ENCODE results near the gene ST6GAL2. TPM values are rescaled to one million over a fixed set of nuclear protein-coding genes. Genes with fewer than 3 reads are reported as not detected.

ST6GAL2 gene
- total RNA-seq, 2 experiments from 2014 or later, result not detected

DNA sequence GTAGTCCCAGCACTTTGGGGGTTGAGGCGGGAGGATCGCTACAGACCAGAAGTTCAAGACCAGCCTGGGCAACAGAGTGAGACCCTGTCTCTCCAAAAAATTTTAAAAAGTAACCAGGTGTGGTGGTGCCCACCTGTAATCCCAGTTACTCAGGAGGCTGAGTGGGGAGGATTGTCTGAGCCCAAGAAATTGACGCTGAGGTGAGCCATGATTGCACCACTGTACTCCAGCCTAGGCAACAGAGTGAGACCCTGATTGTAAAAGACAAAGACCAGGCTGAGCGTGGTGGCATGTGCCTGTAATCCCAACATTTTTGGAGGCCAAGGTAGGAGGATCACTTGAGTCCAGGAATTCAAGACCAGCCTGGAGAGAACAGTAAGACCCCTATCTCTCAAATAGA, 7.8 kb downstream of the ST6GAL2 start:
- no peaks in the 10 kb centered on the region for H3K27me3 Mint-ChIP-seq
- no peak for ATAC-seq
- no peaks in the 10 kb centered on the region for H3K4me1 Mint-ChIP-seq
- DNase-seq, result no peak
- H3K36me3 Mint-ChIP-seq, result no peaks in the 10 kb centered on the region
- H3K4me3 Mint-ChIP-seq, result no peak overlapping the region
- CTCF ChIA-PET, result no interaction called here
- no peaks in the 10 kb centered on the region for H3K9me3 Mint-ChIP-seq (ENCODE audit: low read depth)
- H3K27ac Mint-ChIP-seq, result no peak overlapping the region

- no peaks in the 10 kb centered on the region for H3K27me3 Mint-ChIP-seq
- H3K4me3 Mint-ChIP-seq, result no peak overlapping the region
- no peak for ATAC-seq
- no peaks in the 10 kb centered on the region for H3K9me3 Mint-ChIP-seq (ENCODE audit: low read depth)
- CTCF ChIA-PET, result no interaction called here
- DNase-seq, result no peak
- no peaks in the 10 kb centered on the region for H3K4me1 Mint-ChIP-seq
- no peaks in the 10 kb centered on the region for H3K36me3 Mint-ChIP-seq
- H3K27ac Mint-ChIP-seq, result no peak overlapping the region
These were observed 9.3 kb downstream of the ST6GAL2 start for GRCh38 chr2:106876699-106877098.

DNA sequence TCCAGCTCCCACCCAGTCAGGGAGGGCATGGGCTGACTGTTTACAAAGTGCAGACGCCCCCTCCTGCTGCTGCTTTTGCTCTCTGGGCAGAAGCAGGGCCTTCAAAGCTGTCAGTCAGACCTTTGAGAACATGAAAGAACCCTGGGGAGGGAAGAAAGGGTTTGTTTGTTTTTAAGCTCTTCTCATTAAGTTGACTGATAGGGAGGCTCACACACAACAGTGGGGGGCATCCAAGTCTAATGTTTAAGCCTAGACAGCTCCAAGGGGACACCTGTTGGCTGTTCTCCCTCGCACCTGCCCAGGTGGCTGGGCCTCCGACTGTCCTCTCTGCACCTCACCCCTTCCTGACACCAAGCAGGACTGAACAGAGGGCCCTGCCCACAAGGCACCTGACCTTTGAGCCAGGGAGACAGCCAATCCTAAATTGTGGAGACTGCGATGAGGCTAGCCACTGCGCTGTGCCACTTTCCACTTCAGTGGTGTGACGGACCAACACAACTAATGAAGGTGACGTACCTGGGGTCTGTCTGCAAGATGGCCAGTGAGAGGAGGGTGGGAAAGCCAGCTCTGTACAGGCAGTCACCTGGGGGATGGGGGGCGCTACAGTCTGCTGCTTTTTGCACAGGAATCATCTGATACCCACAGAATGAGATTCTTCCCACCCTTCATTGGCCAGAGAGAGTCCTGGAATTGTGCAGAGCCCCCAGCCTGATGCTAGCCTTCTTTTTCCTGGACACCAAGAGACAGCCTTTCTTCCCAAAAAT, 16.3 kb downstream of the ST6GAL2 start:
- DNase-seq (no peak), ATAC-seq (no peak)
- Mint-ChIP-seq H3K27me3 (no peaks in the 10 kb centered on the region), H3K4me1 (no peaks in the 10 kb centered on the region), H3K27ac (no peak overlapping the region), H3K36me3 (no peaks in the 10 kb centered on the region), H3K9me3 (ENCODE audit: low read depth) (no peaks in the 10 kb centered on the region), H3K4me3 (no peak overlapping the region)
- CTCF ChIA-PET, result no interaction called here

DNA sequence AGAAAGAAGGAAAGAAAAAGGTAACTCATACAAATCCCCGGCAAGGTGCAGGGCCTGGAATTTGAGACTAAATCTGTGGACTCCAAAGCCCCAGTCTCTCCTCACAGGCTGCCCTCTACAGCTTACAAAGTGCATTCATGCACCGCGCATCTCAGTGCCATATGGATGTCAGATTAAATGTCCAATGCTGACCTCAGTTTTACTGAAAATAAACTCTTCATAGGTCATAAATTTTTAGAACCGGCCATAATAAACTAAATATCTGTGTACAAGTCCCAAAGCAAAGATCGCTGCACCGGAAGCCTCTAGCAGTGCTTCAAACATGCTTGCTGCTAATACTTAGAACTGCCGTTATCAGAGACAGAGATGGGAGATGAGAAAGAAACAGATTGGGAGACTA, 17.7 kb downstream of the ST6GAL2 start:
- no peaks in the 10 kb centered on the region for H3K9me3 Mint-ChIP-seq (ENCODE audit: low read depth)
- ATAC-seq (no peak), DNase-seq (no peak)
- H3K27ac Mint-ChIP-seq, result no peak overlapping the region
- CTCF ChIA-PET, result no interaction called here
- no peaks in the 10 kb centered on the region for H3K36me3 Mint-ChIP-seq
- H3K27me3 Mint-ChIP-seq, result no peaks in the 10 kb centered on the region
- H3K4me1 Mint-ChIP-seq, result no peaks in the 10 kb centered on the region
- H3K4me3 Mint-ChIP-seq, result no peak overlapping the region

DNA sequence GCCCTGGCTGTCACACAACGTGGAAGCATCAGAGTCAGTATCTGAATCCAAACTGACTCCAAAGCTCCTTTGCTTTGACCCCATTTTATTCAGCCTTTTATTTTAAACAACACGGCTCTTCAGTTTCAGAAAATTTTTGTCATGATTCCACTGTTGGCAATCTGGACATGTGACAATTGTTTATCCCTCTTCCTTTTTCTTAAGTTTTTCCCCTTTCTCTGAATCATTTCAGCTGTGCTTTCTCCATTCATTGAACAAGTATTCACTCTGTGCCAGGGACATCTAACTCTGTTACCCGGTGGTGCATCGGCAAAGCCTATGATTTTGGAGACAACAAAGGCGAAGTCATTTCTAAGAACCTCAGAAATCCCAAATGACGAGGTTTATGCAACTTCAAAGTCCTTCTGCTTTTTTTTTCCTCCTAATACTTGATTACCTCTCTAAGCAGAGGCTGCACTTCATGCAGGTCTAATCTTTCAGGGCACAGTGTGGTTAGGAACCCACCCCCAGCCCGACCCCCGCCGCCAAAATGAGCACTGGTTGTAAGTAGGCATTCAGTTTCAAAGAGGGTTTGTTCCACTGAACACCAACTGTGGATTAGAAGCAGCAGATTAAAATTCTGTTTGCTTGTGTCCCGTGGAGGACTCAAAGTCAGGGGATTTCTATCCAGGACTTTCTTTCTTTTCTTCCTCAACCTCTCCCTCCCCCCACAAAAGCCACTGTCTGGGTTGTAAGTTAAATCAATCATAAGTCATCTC, 18.6 kb downstream of the ST6GAL2 start:
- CTCF ChIA-PET, result no interaction called here
- Mint-ChIP-seq H3K4me1 (no peaks in the 10 kb centered on the region), H3K4me3 (no peak overlapping the region), H3K27me3 (no peaks in the 10 kb centered on the region), H3K27ac (no peak overlapping the region), H3K9me3 (ENCODE audit: low read depth) (no peaks in the 10 kb centered on the region), H3K36me3 (no peaks in the 10 kb centered on the region)
- DNase-seq (no peak), ATAC-seq (no peak)

DNA sequence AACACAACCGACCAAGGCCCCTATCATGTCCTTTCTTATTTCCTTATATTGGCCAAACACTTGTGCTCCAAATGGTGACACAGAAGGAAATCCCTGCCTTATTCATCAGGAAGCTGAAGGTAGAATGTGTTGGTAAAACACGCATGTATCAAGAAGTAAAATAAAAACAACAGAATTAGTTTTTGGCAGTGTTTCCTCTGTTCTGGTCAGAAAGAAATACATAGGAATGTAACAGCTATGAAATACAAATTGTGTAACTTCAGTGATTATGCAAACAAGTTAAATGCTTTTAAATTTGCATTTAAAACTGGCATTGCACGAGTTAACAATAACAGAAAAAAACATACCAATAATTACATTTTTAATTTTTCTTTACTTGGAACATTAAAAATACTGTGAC, 19.3 kb downstream of the ST6GAL2 start:
- Mint-ChIP-seq H3K4me1 (no peaks in the 10 kb centered on the region), H3K9me3 (ENCODE audit: low read depth) (no peaks in the 10 kb centered on the region), H3K27me3 (no peaks in the 10 kb centered on the region), H3K27ac (no peak overlapping the region), H3K4me3 (no peak overlapping the region), H3K36me3 (no peaks in the 10 kb centered on the region)
- no peak for DNase-seq
- ATAC-seq, result no peak
- CTCF ChIA-PET, result no interaction called here

- DNase-seq (no peak), ATAC-seq (no peak)
- CTCF ChIA-PET, result no interaction called here
These were observed 21.9 kb downstream of the ST6GAL2 start for GRCh38 chr2:106864051-106864450.

DNA sequence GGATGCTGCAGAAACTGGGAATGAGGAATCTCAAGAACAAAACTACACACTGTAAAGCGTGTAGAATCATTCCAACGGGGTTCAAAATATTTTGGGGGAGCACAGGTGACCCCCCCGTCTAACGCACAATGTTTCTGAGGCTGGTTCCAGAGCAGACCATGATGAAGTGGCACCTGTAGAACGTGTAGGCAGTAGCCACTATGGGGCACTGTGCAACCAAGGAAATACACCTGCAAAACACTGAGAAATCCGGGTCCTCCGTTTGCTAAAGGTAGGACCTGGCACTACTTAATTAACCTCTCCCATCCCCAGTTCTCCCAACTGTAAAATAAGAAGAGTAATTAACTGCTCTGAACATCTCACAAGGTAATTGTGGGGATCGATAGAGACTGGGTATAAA, 22.6 kb downstream of the ST6GAL2 start:
- Mint-ChIP-seq H3K27ac (no peak overlapping the region), H3K9me3 (ENCODE audit: low read depth) (no peaks in the 10 kb centered on the region), H3K4me3 (no peak overlapping the region), H3K27me3 (no peaks in the 10 kb centered on the region), H3K4me1 (no peaks in the 10 kb centered on the region), H3K36me3 (no peaks in the 10 kb centered on the region)
- CTCF ChIA-PET, result no interaction called here
- ATAC-seq (no peak), DNase-seq (no peak)

More at GRCh38 chr2:106864051-106864450, 21.9 kb downstream of the ST6GAL2 start:
- no peak overlapping the region for H3K27ac Mint-ChIP-seq
- H3K27me3 Mint-ChIP-seq, result no peaks in the 10 kb centered on the region
- no peaks in the 10 kb centered on the region for H3K4me1 Mint-ChIP-seq
- no peaks in the 10 kb centered on the region for H3K9me3 Mint-ChIP-seq (ENCODE audit: low read depth)
- H3K36me3 Mint-ChIP-seq, result no peaks in the 10 kb centered on the region
- no peak overlapping the region for H3K4me3 Mint-ChIP-seq

GRCh38 chr2:106859498-106859897, 26.5 kb downstream of the ST6GAL2 start:
- H3K4me1 Mint-ChIP-seq, result no peaks in the 10 kb centered on the region
- no peaks in the 10 kb centered on the region for H3K9me3 Mint-ChIP-seq (ENCODE audit: low read depth)
- no peak overlapping the region for H3K4me3 Mint-ChIP-seq
- no peaks in the 10 kb centered on the region for H3K27me3 Mint-ChIP-seq
- no peaks in the 10 kb centered on the region for H3K36me3 Mint-ChIP-seq
- CTCF ChIA-PET, result no interaction called here
- DNase-seq (no peak), ATAC-seq (no peak)
- no peak overlapping the region for H3K27ac Mint-ChIP-seq

- Mint-ChIP-seq H3K27me3 (no peaks in the 10 kb centered on the region), H3K36me3 (no peaks in the 10 kb centered on the region), H3K4me3 (no peak overlapping the region), H3K9me3 (ENCODE audit: low read depth) (no peaks in the 10 kb centered on the region), H3K4me1 (no peaks in the 10 kb centered on the region), H3K27ac (no peak overlapping the region)
- CTCF ChIA-PET, result no interaction called here
- ATAC-seq (no peak), DNase-seq (no peak)
These were observed 27.2 kb downstream of the ST6GAL2 start for GRCh38 chr2:106858810-106859209.

DNA sequence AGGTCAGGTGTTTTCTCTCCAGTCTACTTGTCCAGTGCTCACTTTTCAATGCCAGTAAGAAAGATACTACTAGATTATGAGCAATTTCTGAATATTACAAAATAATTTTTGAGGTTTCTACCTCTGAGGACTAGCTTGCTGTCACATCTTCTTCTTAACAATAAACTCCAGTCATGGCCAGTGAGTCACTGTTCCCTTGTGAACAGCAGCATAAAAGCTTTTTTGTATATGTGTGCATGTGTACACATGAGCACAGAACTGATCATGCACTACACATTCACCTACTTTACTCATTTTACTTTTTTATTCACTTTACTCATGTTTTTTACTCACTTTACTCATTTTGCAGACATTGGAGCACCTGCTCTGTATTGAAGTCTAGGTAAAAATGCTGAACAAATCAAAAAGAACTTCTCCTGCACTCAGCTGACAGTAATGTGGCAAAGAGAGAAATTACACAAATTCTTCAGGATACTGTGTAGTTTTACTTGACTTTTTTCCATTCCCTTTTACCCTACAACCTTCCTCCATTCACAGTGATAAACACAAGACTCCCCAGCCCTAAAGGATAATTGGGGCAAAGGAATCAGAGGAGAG, 28.0 kb downstream of the ST6GAL2 start:
- H3K4me3 Mint-ChIP-seq, result no peak overlapping the region
- H3K9me3 Mint-ChIP-seq (ENCODE audit: low read depth), result no peaks in the 10 kb centered on the region
- DNase-seq, result no peak
- CTCF ChIA-PET, result no interaction called here
- ATAC-seq, result no peak
- H3K27ac Mint-ChIP-seq, result no peak overlapping the region
- no peaks in the 10 kb centered on the region for H3K27me3 Mint-ChIP-seq
- no peaks in the 10 kb centered on the region for H3K36me3 Mint-ChIP-seq
- no peaks in the 10 kb centered on the region for H3K4me1 Mint-ChIP-seq

DNA sequence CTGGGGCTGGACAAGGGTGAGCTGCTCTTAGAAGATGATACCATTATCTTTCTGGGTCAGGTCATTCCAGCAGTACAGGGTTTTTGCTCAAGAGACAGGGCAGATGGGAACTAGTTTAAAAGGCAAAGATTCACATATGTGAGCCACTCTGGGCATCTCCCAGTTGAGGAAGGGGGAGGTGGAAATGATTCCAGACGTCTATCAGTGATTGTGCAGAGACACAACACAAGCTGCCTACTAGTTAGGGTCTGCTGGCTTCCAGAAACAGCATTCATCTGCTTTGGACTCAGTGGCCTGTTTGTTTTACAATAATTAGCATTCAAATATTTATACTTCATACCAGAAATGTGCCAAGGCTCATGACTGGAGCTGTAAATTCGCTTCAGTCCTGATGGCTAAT, 32.3 kb downstream of the ST6GAL2 start:
- Mint-ChIP-seq H3K27ac (no peak overlapping the region), H3K9me3 (ENCODE audit: low read depth) (no peaks in the 10 kb centered on the region), H3K27me3 (no peaks in the 10 kb centered on the region), H3K4me3 (no peak overlapping the region), H3K36me3 (no peaks in the 10 kb centered on the region), H3K4me1 (no peaks in the 10 kb centered on the region)
- CTCF ChIA-PET, result no interaction called here
- no peak for ATAC-seq
- no peak for DNase-seq

DNA sequence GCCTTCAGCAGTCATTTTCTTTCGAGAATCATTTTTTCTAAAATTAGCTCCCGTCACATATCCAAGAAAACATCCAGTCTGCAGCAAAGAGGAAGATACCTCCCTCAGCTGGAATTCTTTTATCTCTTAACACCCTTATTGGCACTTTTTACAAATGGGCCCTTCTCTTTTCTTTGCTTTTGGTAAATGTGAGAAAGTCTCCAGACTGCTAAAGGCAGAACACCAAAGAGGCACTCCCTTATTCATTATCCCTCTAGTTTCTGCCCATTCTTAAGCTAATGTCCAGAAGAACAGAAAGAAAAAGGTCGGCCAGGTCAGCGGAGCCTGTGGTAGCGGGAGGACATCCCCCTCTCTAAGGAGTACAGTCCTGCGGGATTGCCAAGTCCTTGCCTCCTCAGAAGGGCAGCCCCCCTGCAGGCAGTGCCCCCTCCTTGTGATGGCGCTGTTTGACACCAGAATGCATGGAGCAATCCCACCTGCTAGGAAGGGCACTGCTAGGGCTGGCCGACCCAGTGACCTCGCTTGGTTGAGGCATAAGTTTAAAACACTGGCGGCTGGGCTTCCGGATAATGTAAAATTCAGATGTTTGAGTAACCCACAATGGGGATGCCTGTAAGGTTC, 34.0 kb downstream of the ST6GAL2 start:
- Mint-ChIP-seq H3K4me1 (no peaks in the 10 kb centered on the region), H3K27me3 (no peaks in the 10 kb centered on the region), H3K36me3 (no peaks in the 10 kb centered on the region), H3K9me3 (ENCODE audit: low read depth) (no peaks in the 10 kb centered on the region), H3K4me3 (no peak overlapping the region), H3K27ac (no peak overlapping the region)
- CTCF ChIA-PET, result no interaction called here
- DNase-seq (no peak), ATAC-seq (no peak)

Data from activated CD8-positive, alpha-beta memory T cell treated with anti-CD3 and anti-CD28 coated beads, Interleukin-2, amount 10 ng/mL, durations not matched to agents 7 days and 5 days (primary cell).